ENCODE measurements around the gene RRM1. TPM values are rescaled to one million over a fixed set of nuclear protein-coding genes. Genes with fewer than 3 reads are reported as not detected.

RRM1 gene
- total and polyA plus RNA-seq, 2 donors from 2014 or later = 17.7 to 33.0 TPM

DNA sequence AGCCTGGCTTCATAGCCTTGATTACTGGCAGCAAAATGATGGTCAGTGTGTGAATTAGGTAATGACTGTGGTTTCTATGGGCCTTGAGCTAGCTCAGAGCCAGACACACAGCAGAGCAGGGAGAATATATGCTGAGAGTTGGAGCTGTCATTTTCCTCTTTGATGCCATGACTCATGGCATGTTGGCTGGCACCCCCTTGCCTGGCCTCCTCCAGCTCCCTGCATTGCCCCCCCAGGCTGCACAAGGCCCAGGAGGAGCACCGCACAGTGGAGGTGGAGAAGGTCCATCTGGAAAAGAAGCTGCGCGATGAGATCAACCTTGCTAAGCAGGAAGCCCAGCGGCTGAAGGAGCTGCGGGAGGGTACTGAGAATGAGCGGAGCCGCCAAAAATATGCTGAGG, 20.3 kb upstream of the RRM1 start:
- no peaks in the 10 kb centered on the region for H3K9me3 ChIP-seq (ENCODE audit: control insufficient read depth in 2 of 3, insufficient read depth in 1 of 3, low read length in 3 of 3)
- no peaks in the 10 kb centered on the region for H3K36me3 ChIP-seq (ENCODE audit: control insufficient read depth in 2 of 3, insufficient read depth in 3 of 3, low read length in 3 of 3)
- H3K27ac ChIP-seq (ENCODE audit: low read depth in 2 of 2, low read length in 2 of 2) = no peak overlapping the region
- intact Hi-C loops (cut with DNase I) = loop anchor here (5.0 kb wide), 1 partner anchor 222 kb away; no protein-coding TSS in a partner anchor
- no peak overlapping the region for H3K4me3 ChIP-seq (ENCODE audit: low read length in 3 of 3)
- DNase-seq = no peak
- H3K4me1 ChIP-seq (ENCODE audit: control insufficient read depth in 2 of 3, insufficient read depth in 2 of 3, low read depth in 1 of 3, low read length in 3 of 3) = no peaks in the 10 kb centered on the region
- no peak overlapping the region for H3K9ac ChIP-seq (ENCODE audit: low read length in 3 of 3)
- TF ChIP-seq, protein P1, sequence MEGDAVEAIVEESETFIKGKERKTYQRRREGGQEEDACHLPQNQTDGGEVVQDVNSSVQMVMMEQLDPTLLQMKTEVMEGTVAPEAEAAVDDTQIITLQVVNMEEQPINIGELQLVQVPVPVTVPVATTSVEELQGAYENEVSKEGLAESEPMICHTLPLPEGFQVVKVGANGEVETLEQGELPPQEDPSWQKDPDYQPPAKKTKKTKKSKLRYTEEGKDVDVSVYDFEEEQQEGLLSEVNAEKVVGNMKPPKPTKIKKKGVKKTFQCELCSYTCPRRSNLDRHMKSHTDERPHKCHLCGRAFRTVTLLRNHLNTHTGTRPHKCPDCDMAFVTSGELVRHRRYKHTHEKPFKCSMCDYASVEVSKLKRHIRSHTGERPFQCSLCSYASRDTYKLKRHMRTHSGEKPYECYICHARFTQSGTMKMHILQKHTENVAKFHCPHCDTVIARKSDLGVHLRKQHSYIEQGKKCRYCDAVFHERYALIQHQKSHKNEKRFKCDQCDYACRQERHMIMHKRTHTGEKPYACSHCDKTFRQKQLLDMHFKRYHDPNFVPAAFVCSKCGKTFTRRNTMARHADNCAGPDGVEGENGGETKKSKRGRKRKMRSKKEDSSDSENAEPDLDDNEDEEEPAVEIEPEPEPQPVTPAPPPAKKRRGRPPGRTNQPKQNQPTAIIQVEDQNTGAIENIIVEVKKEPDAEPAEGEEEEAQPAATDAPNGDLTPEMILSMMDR (IDR thresholded peaks at IDR 0.05; ENCODE audit: borderline replicate concordance, extremely low read depth, insufficient read depth) = no peak
- FAIRE-seq = no peak
- no peaks in the 10 kb centered on the region for H3K27me3 ChIP-seq (ENCODE audit: control insufficient read depth, insufficient read depth, low read length)

DNA sequence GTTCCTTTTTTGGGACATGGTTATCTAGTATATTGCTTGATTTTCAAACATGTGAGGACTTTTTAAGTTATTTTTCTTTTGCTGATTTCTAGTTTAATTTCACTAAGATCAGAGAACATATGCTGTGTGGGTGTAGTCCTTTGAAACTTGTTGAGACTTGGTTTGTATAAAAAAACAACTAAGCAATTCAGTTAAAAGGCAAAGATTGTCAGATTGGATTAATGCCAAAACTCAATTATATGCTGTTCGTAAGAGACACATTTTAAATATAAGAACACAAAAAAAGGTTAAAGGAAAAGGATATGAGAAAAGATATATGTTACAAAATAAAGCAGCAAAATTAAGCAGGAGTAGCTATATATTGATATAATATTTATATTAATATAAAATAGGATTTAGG, 17.8 kb upstream of the RRM1 start:
- no peaks in the 10 kb centered on the region for H3K4me1 ChIP-seq (ENCODE audit: control insufficient read depth in 2 of 3, insufficient read depth in 2 of 3, low read depth in 1 of 3, low read length in 3 of 3)
- intact Hi-C loops (cut with DNase I) = no loop called here
- no peak overlapping the region for H3K4me3 ChIP-seq (ENCODE audit: low read length in 3 of 3)
- H3K9ac ChIP-seq (ENCODE audit: low read length in 3 of 3) = no peak overlapping the region
- TF ChIP-seq, protein P1 (IDR thresholded peaks at IDR 0.05; ENCODE audit: borderline replicate concordance, extremely low read depth, insufficient read depth) = no peak
- H3K27me3 ChIP-seq (ENCODE audit: control insufficient read depth, insufficient read depth, low read length) = no peaks in the 10 kb centered on the region
- FAIRE-seq (no peak), DNase-seq (no peak)
- H3K27ac ChIP-seq (ENCODE audit: low read depth in 2 of 2, low read length in 2 of 2) = no peak overlapping the region
- no peaks in the 10 kb centered on the region for H3K9me3 ChIP-seq (ENCODE audit: control insufficient read depth in 2 of 3, insufficient read depth in 1 of 3, low read length in 3 of 3)
- H3K36me3 ChIP-seq (ENCODE audit: control insufficient read depth in 2 of 3, insufficient read depth in 3 of 3, low read length in 3 of 3) = peaks cover 0 to 5% (median 0%) of the 10 kb centered on the region in 3 donors

DNA sequence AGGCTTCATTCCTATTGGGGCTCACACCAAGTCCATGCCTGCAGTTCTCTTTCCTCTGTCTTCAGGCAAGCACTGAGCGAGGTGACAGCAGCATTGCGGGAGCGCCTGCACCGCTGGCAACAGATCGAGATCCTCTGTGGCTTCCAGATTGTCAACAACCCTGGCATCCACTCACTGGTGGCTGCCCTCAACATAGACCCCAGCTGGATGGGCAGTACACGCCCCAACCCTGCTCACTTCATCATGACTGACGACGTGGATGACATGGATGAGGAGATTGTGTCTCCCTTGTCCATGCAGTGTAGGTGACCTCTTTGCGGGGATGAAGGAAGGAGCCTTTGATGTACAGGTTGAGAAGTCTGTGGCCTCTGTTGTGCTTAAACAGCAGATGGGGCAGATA, 11.4 kb upstream of the RRM1 start:
- DNase-seq = no peak

More for the DNA sequence above, 11.4 kb upstream of the RRM1 start:
- TF ChIP-seq, protein P1 (IDR thresholded peaks at IDR 0.05; ENCODE audit: borderline replicate concordance, extremely low read depth, insufficient read depth) = no peak
- no peak for FAIRE-seq
- H3K4me1 ChIP-seq (ENCODE audit: control insufficient read depth in 2 of 3, insufficient read depth in 2 of 3, low read depth in 1 of 3, low read length in 3 of 3) = no peaks in the 10 kb centered on the region
- H3K9ac ChIP-seq (ENCODE audit: low read length in 3 of 3) = no peak overlapping the region
- peaks cover 0 to 25% (median 8%) of the 10 kb centered on the region in 3 donors for H3K36me3 ChIP-seq (ENCODE audit: control insufficient read depth in 2 of 3, insufficient read depth in 3 of 3, low read length in 3 of 3)
- intact Hi-C loops (cut with DNase I) = no loop called here
- H3K27me3 ChIP-seq (ENCODE audit: control insufficient read depth, insufficient read depth, low read length) = no peaks in the 10 kb centered on the region
- no peak overlapping the region for H3K4me3 ChIP-seq (ENCODE audit: low read length in 3 of 3)
- no peak overlapping the region for H3K27ac ChIP-seq (ENCODE audit: low read depth in 2 of 2, low read length in 2 of 2)
- no peaks in the 10 kb centered on the region for H3K9me3 ChIP-seq (ENCODE audit: control insufficient read depth in 2 of 3, insufficient read depth in 1 of 3, low read length in 3 of 3)
